B cell (primary cell): ENCODE data around the gene AMMECR1. TPM values are rescaled to one million over a fixed set of nuclear protein-coding genes. Genes with fewer than 3 reads are reported as not detected.
A peak's percentile ranks its signal among the peaks of the same experiment; 100 is the strongest.

ENCODE experiments used
- ATAC-seq: fragments of 200-7000 bp; cut with Tn5 transposase; one replicate; pipeline ENCODE4 v1.10.0; 2021; ENCODE audit warnings: low read depth, mild to moderate bottlenecking, moderate number of reproducible peaks, moderate library complexity
- CTCF ChIA-PET: fragments of 350-600 bp; sonication (Branson Sonifier 250); formaldehyde crosslinking; loops from one replicate; lab custom pipeline; 2021; ENCODE audit warnings: antibody characterized with exemption, inconsistent platforms; lab: Charles Lee
- POLR2A ChIA-PET: fragments of 350-600 bp; sonication (Branson Sonifier 250); formaldehyde crosslinking; loops from one replicate; lab custom pipeline; 2021; ENCODE audit warnings: antibody characterized with exemption; lab: Charles Lee
- DNase-seq: peaks from one replicate; pipeline ENCODE4 v3.0.0; 2013
- H2AFZ ChIP-seq: 2 replicates; pipeline ENCODE4 v1.6.1; 2012; ENCODE audit warnings: mild to moderate bottlenecking, low read depth, low read length; ENCODE audit not compliant: insufficient read depth, poor library complexity, severe bottlenecking
- H3K27ac ChIP-seq, 2 donors: 1 replicate in 1 of 2; 2 replicates in 1 of 2; pipeline ENCODE4 v1.5.1; 2012 to 2013; ENCODE audit warnings: low read length in 2 of 2, mild to moderate bottlenecking in 2 of 2, moderate library complexity in 1 of 2
- H3K27me3 ChIP-seq, 4 experiments: fragments of 200-600 bp in 1 of 4; sonication (generic) in 1 of 4; replicated peaks in 1 of 4; 1 replicate in 2 of 4; 2 replicates in 2 of 4; pipeline versions ENCODE4 v1.6.1 to v1.7.0; 2013 to 2016; ENCODE audit warnings: low read length in 3 of 4, mild to moderate bottlenecking in 2 of 4, mixed read lengths in 1 of 4, moderate library complexity in 1 of 4; ENCODE audit not compliant: insufficient read depth in 4 of 4, control insufficient read depth in 3 of 4; ENCODE audit errors: control extremely low read depth in 1 of 4
- H3K36me3 ChIP-seq, 2 experiments: replicated peaks in 1 of 2; 1 replicate in 1 of 2; 2 replicates in 1 of 2; pipeline versions ENCODE4 v1.6.1 to v1.7.1; 2013; ENCODE audit warnings: low read length in 1 of 2; ENCODE audit not compliant: insufficient read depth in 2 of 2, control insufficient read depth in 1 of 2; ENCODE audit errors: control extremely low read depth in 1 of 2, extremely low read depth in 1 of 2
- H3K4me1 ChIP-seq, 2 donors: fragments of 200-600 bp in 1 of 2; sonication (generic) in 1 of 2; 1 replicate in 1 of 2; 2 replicates in 1 of 2; pipeline versions ENCODE4 v1.5.1 to v1.6.1; 2013 to 2017; ENCODE audit warnings: low read length in 2 of 2; ENCODE audit not compliant: control insufficient read depth in 2 of 2, insufficient read depth in 2 of 2
- H3K4me2 ChIP-seq: replicated peaks from 2 replicates; pipeline ENCODE3; 2012; ENCODE audit warnings: mild to moderate bottlenecking, low read depth, low read length; ENCODE audit not compliant: poor library complexity, severe bottlenecking
- H3K4me3 ChIP-seq, 5 experiments: fragments of 200-600 bp in 1 of 5; sonication (generic) in 1 of 5; 1 replicate in 3 of 5; 2 replicates in 2 of 5; pipeline versions ENCODE4 v1.5.1 to v1.7.0; 2011 to 2016; ENCODE audit warnings: low read length in 4 of 5, mild to moderate bottlenecking in 4 of 5, low read depth in 2 of 5, control low read depth in 1 of 5, moderate library complexity in 1 of 5; ENCODE audit not compliant: insufficient read depth in 1 of 5; ENCODE audit errors: control extremely low read depth in 1 of 5, extremely low read depth in 1 of 5
- H3K79me2 ChIP-seq: fragments of 200-600 bp; sonication (generic); one replicate; pipeline ENCODE4 v1.6.0; 2016; ENCODE audit warnings: low read length; ENCODE audit not compliant: control insufficient read depth, insufficient read depth
- H3K9ac ChIP-seq: fragments of 200-600 bp; sonication (generic); 2 replicates; pipeline ENCODE4 v1.6.1; 2017; ENCODE audit warnings: mild to moderate bottlenecking, low read length, moderate library complexity
- H3K9me3 ChIP-seq, 3 donors: one replicate each; pipeline versions ENCODE4 v1.6.1 to v1.7.1; 2013; ENCODE audit warnings: low read length in 2 of 3; ENCODE audit not compliant: control insufficient read depth in 2 of 3, insufficient read depth in 1 of 3; ENCODE audit errors: control extremely low read depth in 1 of 3
- H4K20me1 ChIP-seq: 2 replicates; pipeline ENCODE4 v1.6.0; 2012; ENCODE audit warnings: mild to moderate bottlenecking, low read length; ENCODE audit not compliant: insufficient read depth, control insufficient read depth, poor library complexity, severe bottlenecking
- H3K27ac Mint-ChIP-seq: one replicate; pipeline ENCODE4 v1.8.0; 2021; ENCODE audit warnings: mixed read lengths
- H3K27me3 Mint-ChIP-seq: one replicate; pipeline ENCODE4 v1.8.0; 2021; ENCODE audit warnings: mixed read lengths
- H3K4me1 Mint-ChIP-seq: one replicate; pipeline ENCODE4 v1.8.0; 2021; ENCODE audit warnings: mixed read lengths
- H3K4me3 Mint-ChIP-seq: one replicate; pipeline ENCODE4 v1.8.0; 2021; ENCODE audit warnings: mixed read lengths
- H3K9me3 Mint-ChIP-seq: one replicate; pipeline ENCODE4 v1.8.0; 2022; ENCODE audit warnings: mixed read lengths; ENCODE audit not compliant: insufficient read depth
- EZH2 ChIP-seq: IDR thresholded peaks from 2 replicates; pipeline ENCODE4 v1.6.1; 2012; ENCODE audit warnings: borderline replicate concordance, low read depth, mild to moderate bottlenecking, moderate library complexity, low read length; ENCODE audit not compliant: insufficient read depth, poor library complexity, severe bottlenecking
- WGBS: methylation state at CpG from one replicate; pipeline ENCODE4 v1.1.5; 2013; ENCODE audit warnings: missing lambda C conversion rate; ENCODE audit not compliant: insufficient coverage; 5-methylcytosine and 5-hydroxymethylcytosine counted together
- intact Hi-C: fragments of 100-400 bp; cut with micrococcal nuclease; formaldehyde crosslinking; loops from one replicate; pipeline ENCODE4 v1.10.0; 2022
- polyA plus RNA-seq: library from polyadenylated mRNA; depleted of rRNA; stranded (reverse); fragments of >200 nt; gene quantifications from 2 replicates; pipeline ENCODE4 v1.2.3, GENCODE V29; 2012
- total RNA-seq, 2 donors: library from RNA; stranded (reverse); fragments of 120-200 nt in 1 of 2; gene quantifications; 1 replicate in 1 of 2; 2 replicates in 1 of 2; pipeline versions ENCODE4 v1.2.3 to v1.2.4, GENCODE V29; 2013 to 2022
- TF ChIP-seq, protein P1 (sequence below): fragments of 200-600 bp; IDR thresholded peaks from one replicate; pipeline ENCODE4 v1.8.0; 2022; ENCODE audit warnings: antibody characterized with exemption, mild to moderate bottlenecking

Gene AMMECR1
- total and polyA plus RNA-seq, 2 donors (not counting 1 experiment from before 2014, with no cell fraction given) = 5.7 to 12.7 TPM

DNA sequence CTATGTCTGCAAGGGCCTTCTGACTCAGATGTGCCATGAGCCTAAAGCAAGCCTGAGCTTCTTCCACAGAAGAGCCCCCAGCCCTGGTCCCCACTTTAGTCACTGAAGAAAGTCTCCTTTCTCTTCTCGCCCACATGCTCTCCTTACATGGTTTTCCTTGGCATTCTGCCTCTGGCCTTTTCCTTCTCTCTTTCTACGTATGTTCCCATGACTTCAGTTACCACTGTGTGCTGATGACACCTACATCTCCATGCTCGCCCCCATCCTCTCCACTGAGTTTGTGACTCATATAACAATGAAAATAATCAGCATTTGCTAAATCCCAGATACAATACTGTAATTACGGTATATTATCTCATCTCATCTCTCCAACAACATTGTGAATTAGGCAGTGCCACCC, 149.3 kb downstream of the AMMECR1 start:
- 100% methylated on average over 1 of the region's 4 CpGs for WGBS
- H3K4me1 Mint-ChIP-seq = peaks cover 24% of the 10 kb centered on the region

DNA sequence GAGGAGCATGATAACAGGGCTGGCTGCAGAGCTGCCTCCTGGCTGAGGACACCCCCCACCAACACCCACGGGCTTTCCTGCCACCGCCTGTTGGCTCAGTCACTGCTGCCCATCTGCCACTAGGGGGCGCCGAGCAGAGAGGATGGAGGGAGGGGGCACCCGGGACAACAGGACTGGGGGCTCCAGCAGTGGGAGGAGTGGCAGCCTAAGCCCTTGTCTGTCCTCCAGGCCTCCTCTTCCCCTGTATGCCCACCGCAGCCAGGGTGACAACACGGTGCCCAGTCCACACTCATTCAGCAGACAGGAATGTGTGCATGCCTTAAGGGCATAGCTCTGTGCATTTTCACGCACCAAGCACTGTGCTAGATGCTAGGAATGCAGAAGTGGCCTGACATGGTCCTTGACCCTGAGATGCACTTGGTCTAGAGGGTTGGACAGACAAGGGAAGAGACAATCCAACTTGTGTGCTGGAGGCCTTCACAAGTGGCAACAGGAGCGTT, 149.9 kb downstream of the AMMECR1 start:
- WGBS = 100% methylated on average over 2 of the region's 9 CpGs
- Histone ChIP-seq H3K36me3 (no peaks in the 10 kb centered on the region), H3K4me2 (no peak overlapping the region), H3K27ac (no peak overlapping the region), H3K79me2 (no peaks in the 10 kb centered on the region), H3K9ac (no peak overlapping the region), H3K4me3 (no peak overlapping the region), H4K20me1 (no peaks in the 10 kb centered on the region), H3K27me3 (no peaks in the 10 kb centered on the region), H3K9me3 (peaks cover 0 to 6% (median 0%) of the 10 kb centered on the region in 3 donors), H2AFZ (no peak overlapping the region), H3K4me1 (peaks cover 12 to 28% of the 10 kb centered on the region in 2 donors)
- peaks cover 23% of the 10 kb centered on the region for H3K4me1 Mint-ChIP-seq
- POLR2A ChIA-PET = no interaction called here
- TF ChIP-seq EZH2 = no peak
- TF ChIP-seq, protein P1, sequence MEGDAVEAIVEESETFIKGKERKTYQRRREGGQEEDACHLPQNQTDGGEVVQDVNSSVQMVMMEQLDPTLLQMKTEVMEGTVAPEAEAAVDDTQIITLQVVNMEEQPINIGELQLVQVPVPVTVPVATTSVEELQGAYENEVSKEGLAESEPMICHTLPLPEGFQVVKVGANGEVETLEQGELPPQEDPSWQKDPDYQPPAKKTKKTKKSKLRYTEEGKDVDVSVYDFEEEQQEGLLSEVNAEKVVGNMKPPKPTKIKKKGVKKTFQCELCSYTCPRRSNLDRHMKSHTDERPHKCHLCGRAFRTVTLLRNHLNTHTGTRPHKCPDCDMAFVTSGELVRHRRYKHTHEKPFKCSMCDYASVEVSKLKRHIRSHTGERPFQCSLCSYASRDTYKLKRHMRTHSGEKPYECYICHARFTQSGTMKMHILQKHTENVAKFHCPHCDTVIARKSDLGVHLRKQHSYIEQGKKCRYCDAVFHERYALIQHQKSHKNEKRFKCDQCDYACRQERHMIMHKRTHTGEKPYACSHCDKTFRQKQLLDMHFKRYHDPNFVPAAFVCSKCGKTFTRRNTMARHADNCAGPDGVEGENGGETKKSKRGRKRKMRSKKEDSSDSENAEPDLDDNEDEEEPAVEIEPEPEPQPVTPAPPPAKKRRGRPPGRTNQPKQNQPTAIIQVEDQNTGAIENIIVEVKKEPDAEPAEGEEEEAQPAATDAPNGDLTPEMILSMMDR = peak; percentile 51
- DNase-seq (peak; percentile 38), ATAC-seq (no peak)
- intact Hi-C loops = no loop called here
- H3K27ac Mint-ChIP-seq = no peak overlapping the region
- CTCF ChIA-PET = interaction anchor here (0.9 to 28.8 kb wide), 3 partner anchors 9 to 243 kb away, joined by 3 to 721 read pairs (median 3); no protein-coding TSS in a partner anchor
- H3K27me3 Mint-ChIP-seq = no peaks in the 10 kb centered on the region
- H3K9me3 Mint-ChIP-seq = no peaks in the 10 kb centered on the region
- H3K4me3 Mint-ChIP-seq = no peak overlapping the region

More for the DNA sequence above, 149.3 kb downstream of the AMMECR1 start:
- H3K4me3 ChIP-seq = no peak overlapping the region
- no peak overlapping the region for H3K4me2 ChIP-seq
- H3K27me3 Mint-ChIP-seq = no peaks in the 10 kb centered on the region
- H4K20me1 ChIP-seq = no peaks in the 10 kb centered on the region
- H3K9me3 Mint-ChIP-seq = no peaks in the 10 kb centered on the region
- CTCF ChIA-PET = interaction anchor here (0.9 to 28.8 kb wide), 3 partner anchors 8 to 243 kb away, joined by 3 to 721 read pairs (median 3); no protein-coding TSS in a partner anchor
- no peaks in the 10 kb centered on the region for H3K36me3 ChIP-seq
- H2AFZ ChIP-seq = no peak overlapping the region
- TF ChIP-seq EZH2 = no peak
- TF ChIP-seq, protein P1 = no peak
- POLR2A ChIA-PET = no interaction called here
- H3K79me2 ChIP-seq = no peaks in the 10 kb centered on the region
- H3K27ac Mint-ChIP-seq = no peak overlapping the region
- no peak overlapping the region for H3K9ac ChIP-seq
- peaks cover 12 to 30% of the 10 kb centered on the region in 2 donors for H3K4me1 ChIP-seq
- no peak overlapping the region for H3K4me3 Mint-ChIP-seq
- peaks cover 0 to 6% (median 0%) of the 10 kb centered on the region in 3 donors for H3K9me3 ChIP-seq
- intact Hi-C loops = no loop called here
- DNase-seq (no peak), ATAC-seq (no peak)
- no peak overlapping the region for H3K27ac ChIP-seq
- no peaks in the 10 kb centered on the region for H3K27me3 ChIP-seq
